ENCODE measurements around the gene CALD1. TPM values are rescaled to one million over a fixed set of nuclear protein-coding genes. Genes with fewer than 3 reads are reported as not detected.

The CALD1 gene
- total and polyA plus RNA-seq, 4 donors = 658 to 1,700 (median 1,168) TPM

- intact Hi-C loops (cut with DNase I) = loop anchor here in 1 of 2 donors (5.0 kb wide), 1 partner anchor 181 kb away; no protein-coding TSS in a partner anchor
- no peaks in the 10 kb centered on the region for H3K9me3 ChIP-seq (ENCODE audit: control insufficient read depth, low read length)
- 0% methylated on average over 69 to 70 of the region's 70 CpGs for WGBS, 2 donors
- no peaks in the 10 kb centered on the region for H3K27me3 ChIP-seq (ENCODE audit: control insufficient read depth in 1 of 2, insufficient read depth in 2 of 2, low read length in 1 of 2)
- no peaks in the 10 kb centered on the region for H3K36me3 ChIP-seq (ENCODE audit: control insufficient read depth in 1 of 2, insufficient read depth in 2 of 2, low read length in 1 of 2)
- peaks cover 2 to 5% of the 10 kb centered on the region in 2 donors for H3K4me1 ChIP-seq (ENCODE audit: control insufficient read depth in 1 of 2, insufficient read depth in 2 of 2, low read length in 2 of 2)
- peak within 1 kb of the TSS; percentile 65 to 83 for H3K4me3 ChIP-seq (ENCODE audit: low read length in 2 of 2)
- peak within 1 kb of the TSS; percentile 67 to 96 for H3K27ac ChIP-seq (ENCODE audit: low read depth in 1 of 2, low read length in 2 of 2)
- ATAC-seq (ENCODE audit: low FRiP score) (peak; percentile 99), DNase-seq (peak; percentile 98 to 99)
Observed at GRCh38 chr7:134986363-134987251, 207.2 kb downstream of the CALD1 start, which contains the start of gene AGBL3. AGBL3 (plus strand) TSS chr7:134986508; CDS start chr7:134987934, 1,426 bp downstream.

GRCh38 chr7:134988161-134988560 lies 208.7 kb downstream of the CALD1 start:
- no peak for DNase-seq
- Histone ChIP-seq H3K4me1 (ENCODE audit: control insufficient read depth in 1 of 2, insufficient read depth in 2 of 2, low read length in 2 of 2) (peaks cover 4 to 5% of the 10 kb centered on the region in 2 donors), H3K9me3 (ENCODE audit: control insufficient read depth, low read length) (no peaks in the 10 kb centered on the region), H3K4me3 (ENCODE audit: low read length in 2 of 2) (no peak overlapping the region), H3K27ac (ENCODE audit: low read depth in 1 of 2, low read length in 2 of 2) (no peak overlapping the region), H3K27me3 (ENCODE audit: control insufficient read depth in 1 of 2, insufficient read depth in 2 of 2, low read length in 1 of 2) (no peaks in the 10 kb centered on the region), H3K36me3 (ENCODE audit: control insufficient read depth in 1 of 2, insufficient read depth in 2 of 2, low read length in 1 of 2) (no peaks in the 10 kb centered on the region)
- no peak for ATAC-seq (ENCODE audit: low FRiP score)
- 74 to 77% methylated on average over 5 of the region's 5 CpGs for WGBS, 2 donors
- intact Hi-C loops (cut with DNase I) = loop anchor here in 1 of 2 donors (5.0 kb wide), 1 partner anchor 179 kb away; no protein-coding TSS in a partner anchor

GRCh38 chr7:134991469-134992339 lies 212.3 kb downstream of the CALD1 start:
- peak overlapping the region; percentile 52 to 57 for H3K27ac ChIP-seq (ENCODE audit: low read depth in 1 of 2, low read length in 2 of 2)
- no peaks in the 10 kb centered on the region for H3K36me3 ChIP-seq (ENCODE audit: control insufficient read depth in 1 of 2, insufficient read depth in 2 of 2, low read length in 1 of 2)
- WGBS, 2 donors = 33 to 43% methylated on average over 2 of the region's 2 CpGs
- no peak for ATAC-seq (ENCODE audit: low FRiP score)
- H3K9me3 ChIP-seq (ENCODE audit: control insufficient read depth, low read length) = no peaks in the 10 kb centered on the region
- H3K4me3 ChIP-seq (ENCODE audit: low read length in 2 of 2) = no peak overlapping the region
- intact Hi-C loops (cut with DNase I) = loop anchor here (5.0 kb wide), 1 partner anchor 156 kb away; the partner anchor contains the start of gene TMEM140 (in 2 of the 2)
- H3K27me3 ChIP-seq (ENCODE audit: control insufficient read depth in 1 of 2, insufficient read depth in 2 of 2, low read length in 1 of 2) = no peaks in the 10 kb centered on the region
- no peak for DNase-seq
- H3K4me1 ChIP-seq (ENCODE audit: control insufficient read depth in 1 of 2, insufficient read depth in 2 of 2, low read length in 2 of 2) = peaks cover 10 to 13% of the 10 kb centered on the region in 2 donors

GRCh38 chr7:134992626-134993179 lies 213.3 kb downstream of the CALD1 start:
- H3K4me3 ChIP-seq (ENCODE audit: low read length in 2 of 2) = peak overlapping the region in 1 of 2 donors; percentile 18
- no peak for DNase-seq

GRCh38 chr7:134993877-134994456 lies 214.5 kb downstream of the CALD1 start:
- WGBS, 2 donors = 71 to 79% methylated on average over 2 of the region's 2 CpGs
- intact Hi-C loops (cut with DNase I) = loop anchor here (5.0 kb wide), 1 partner anchor 153 kb away; the partner anchor contains the start of gene TMEM140 (in 2 of the 2)
- DNase-seq = no peak

More at GRCh38 chr7:134992626-134993179, 213.3 kb downstream of the CALD1 start:
- ATAC-seq (ENCODE audit: low FRiP score) = peak; percentile 28
- no peaks in the 10 kb centered on the region for H3K27me3 ChIP-seq (ENCODE audit: control insufficient read depth in 1 of 2, insufficient read depth in 2 of 2, low read length in 1 of 2)
- peak overlapping the region; percentile 1 to 90 for H3K27ac ChIP-seq (ENCODE audit: low read depth in 1 of 2, low read length in 2 of 2)
- no peaks in the 10 kb centered on the region for H3K36me3 ChIP-seq (ENCODE audit: control insufficient read depth in 1 of 2, insufficient read depth in 2 of 2, low read length in 1 of 2)
- 9% methylated on average over 6 of the region's 6 CpGs for WGBS, 2 donors
- intact Hi-C loops (cut with DNase I) = loop anchor here (5.0 kb wide), 1 partner anchor 155 kb away; the partner anchor contains the start of gene TMEM140 (in 2 of the 2)
- peaks cover 8 to 13% of the 10 kb centered on the region in 2 donors for H3K4me1 ChIP-seq (ENCODE audit: control insufficient read depth in 1 of 2, insufficient read depth in 2 of 2, low read length in 2 of 2)
- no peaks in the 10 kb centered on the region for H3K9me3 ChIP-seq (ENCODE audit: control insufficient read depth, low read length)

GRCh38 chr7:134995239-134996096 lies 216.0 kb downstream of the CALD1 start:
- no peaks in the 10 kb centered on the region for H3K36me3 ChIP-seq (ENCODE audit: control insufficient read depth in 1 of 2, insufficient read depth in 2 of 2, low read length in 1 of 2)
- intact Hi-C loops (cut with DNase I) = no loop called here

More at GRCh38 chr7:134993877-134994456, 214.5 kb downstream of the CALD1 start:
- Histone ChIP-seq H3K9me3 (ENCODE audit: control insufficient read depth, low read length) (no peaks in the 10 kb centered on the region), H3K36me3 (ENCODE audit: control insufficient read depth in 1 of 2, insufficient read depth in 2 of 2, low read length in 1 of 2) (no peaks in the 10 kb centered on the region), H3K27me3 (ENCODE audit: control insufficient read depth in 1 of 2, insufficient read depth in 2 of 2, low read length in 1 of 2) (no peaks in the 10 kb centered on the region), H3K27ac (ENCODE audit: low read depth in 1 of 2, low read length in 2 of 2) (no peak overlapping the region), H3K4me3 (ENCODE audit: low read length in 2 of 2) (no peak overlapping the region), H3K4me1 (ENCODE audit: control insufficient read depth in 1 of 2, insufficient read depth in 2 of 2, low read length in 2 of 2) (peaks cover 8 to 13% of the 10 kb centered on the region in 2 donors)
- no peak for ATAC-seq (ENCODE audit: low FRiP score)

GRCh38 chr7:134996097-134996550 lies 216.7 kb downstream of the CALD1 start:
- DNase-seq (no peak), ATAC-seq (ENCODE audit: low FRiP score) (no peak)
- peak overlapping the region; percentile 49 to 69 for H3K27ac ChIP-seq (ENCODE audit: low read depth in 1 of 2, low read length in 2 of 2)
- H3K27me3 ChIP-seq (ENCODE audit: control insufficient read depth in 1 of 2, insufficient read depth in 2 of 2, low read length in 1 of 2) = no peaks in the 10 kb centered on the region
- peaks cover 8 to 10% of the 10 kb centered on the region in 2 donors for H3K4me1 ChIP-seq (ENCODE audit: control insufficient read depth in 1 of 2, insufficient read depth in 2 of 2, low read length in 2 of 2)
- intact Hi-C loops (cut with DNase I) = no loop called here
- H3K9me3 ChIP-seq (ENCODE audit: control insufficient read depth, low read length) = no peaks in the 10 kb centered on the region
- no peaks in the 10 kb centered on the region for H3K36me3 ChIP-seq (ENCODE audit: control insufficient read depth in 1 of 2, insufficient read depth in 2 of 2, low read length in 1 of 2)
- WGBS, 2 donors = 24 to 30% methylated on average over 2 of the region's 2 CpGs
- no peak overlapping the region for H3K4me3 ChIP-seq (ENCODE audit: low read length in 2 of 2)

More at GRCh38 chr7:134995239-134996096, 216.0 kb downstream of the CALD1 start:
- Histone ChIP-seq H3K4me3 (ENCODE audit: low read length in 2 of 2) (no peak overlapping the region), H3K27ac (ENCODE audit: low read depth in 1 of 2, low read length in 2 of 2) (peak overlapping the region; percentile 86 to 95), H3K4me1 (ENCODE audit: control insufficient read depth in 1 of 2, insufficient read depth in 2 of 2, low read length in 2 of 2) (peaks cover 8 to 13% of the 10 kb centered on the region in 2 donors), H3K27me3 (ENCODE audit: control insufficient read depth in 1 of 2, insufficient read depth in 2 of 2, low read length in 1 of 2) (no peaks in the 10 kb centered on the region), H3K9me3 (ENCODE audit: control insufficient read depth, low read length) (no peaks in the 10 kb centered on the region)
- WGBS, 2 donors = 10 to 13% methylated on average over 6 of the region's 6 CpGs
- peak; percentile 66 for ATAC-seq (ENCODE audit: low FRiP score)
- no peak for DNase-seq
